ENCODE measurements around the gene LAMTOR5.

LAMTOR5 gene

GRCh38 chr1:110454328-110454727, 46.8 kb upstream of the LAMTOR5 start:
- ATAC-seq: no peak

GRCh38 chr1:110453829-110454228, 46.3 kb upstream of the LAMTOR5 start:
- no peak for ATAC-seq
- no peak for TF ChIP-seq ZC3H10 (CRISPR knock-in tag; IDR thresholded peaks at IDR 0.05)
- TF ChIP-seq CREB5 (CRISPR knock-in tag; IDR thresholded peaks at IDR 0.05; ENCODE audit: low read depth): no peak
- no peak for TF ChIP-seq TCF4 (CRISPR knock-in tag; IDR thresholded peaks at IDR 0.05; ENCODE audit: borderline replicate concordance)
- TF ChIP-seq ZNF70 (CRISPR knock-in tag; IDR thresholded peaks at IDR 0.05): no peak
- TF ChIP-seq GLIS3 (CRISPR knock-in tag; IDR thresholded peaks at IDR 0.05): no peak
- TF ChIP-seq POU6F1 (CRISPR knock-in tag; IDR thresholded peaks at IDR 0.05; ENCODE audit: borderline replicate concordance, low read depth): no peak

More at GRCh38 chr1:110454328-110454727, 46.8 kb upstream of the LAMTOR5 start:
- no peak for TF ChIP-seq TOX (CRISPR knock-in tag; IDR thresholded peaks at IDR 0.05; ENCODE audit: borderline replicate concordance)
- no peak for TF ChIP-seq ZNF8 (CRISPR knock-in tag; IDR thresholded peaks at IDR 0.05)
- no peak for TF ChIP-seq RARB (CRISPR knock-in tag; IDR thresholded peaks at IDR 0.05)
- no peak for TF ChIP-seq TCF4 (CRISPR knock-in tag; IDR thresholded peaks at IDR 0.05; ENCODE audit: borderline replicate concordance)
- TF ChIP-seq, protein P1, sequence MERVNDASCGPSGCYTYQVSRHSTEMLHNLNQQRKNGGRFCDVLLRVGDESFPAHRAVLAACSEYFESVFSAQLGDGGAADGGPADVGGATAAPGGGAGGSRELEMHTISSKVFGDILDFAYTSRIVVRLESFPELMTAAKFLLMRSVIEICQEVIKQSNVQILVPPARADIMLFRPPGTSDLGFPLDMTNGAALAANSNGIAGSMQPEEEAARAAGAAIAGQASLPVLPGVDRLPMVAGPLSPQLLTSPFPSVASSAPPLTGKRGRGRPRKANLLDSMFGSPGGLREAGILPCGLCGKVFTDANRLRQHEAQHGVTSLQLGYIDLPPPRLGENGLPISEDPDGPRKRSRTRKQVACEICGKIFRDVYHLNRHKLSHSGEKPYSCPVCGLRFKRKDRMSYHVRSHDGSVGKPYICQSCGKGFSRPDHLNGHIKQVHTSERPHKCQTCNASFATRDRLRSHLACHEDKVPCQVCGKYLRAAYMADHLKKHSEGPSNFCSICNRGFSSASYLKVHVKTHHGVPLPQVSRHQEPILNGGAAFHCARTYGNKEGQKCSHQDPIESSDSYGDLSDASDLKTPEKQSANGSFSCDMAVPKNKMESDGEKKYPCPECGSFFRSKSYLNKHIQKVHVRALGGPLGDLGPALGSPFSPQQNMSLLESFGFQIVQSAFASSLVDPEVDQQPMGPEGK (CRISPR knock-in tag; IDR thresholded peaks at IDR 0.05; ENCODE audit: borderline replicate concordance): no peak
- no peak for TF ChIP-seq BACH2 (CRISPR knock-in tag; IDR thresholded peaks at IDR 0.05; ENCODE audit: borderline replicate concordance)
- no peak for TF ChIP-seq CREB5 (CRISPR knock-in tag; IDR thresholded peaks at IDR 0.05; ENCODE audit: low read depth)
- no peak for TF ChIP-seq SNAI2 (CRISPR knock-in tag; IDR thresholded peaks at IDR 0.05)
- no peak for TF ChIP-seq CSDC2 (CRISPR knock-in tag; IDR thresholded peaks at IDR 0.05)
- TF ChIP-seq ZNF70 (CRISPR knock-in tag; IDR thresholded peaks at IDR 0.05): no peak
- no peak for TF ChIP-seq PPARA (CRISPR knock-in tag; IDR thresholded peaks at IDR 0.05; ENCODE audit: borderline replicate concordance)

GRCh38 chr1:110452330-110452729, 44.8 kb upstream of the LAMTOR5 start:
- no peak for ATAC-seq
- no peak for TF ChIP-seq TCF4 (CRISPR knock-in tag; IDR thresholded peaks at IDR 0.05; ENCODE audit: borderline replicate concordance)
- no peak for TF ChIP-seq RARB (CRISPR knock-in tag; IDR thresholded peaks at IDR 0.05)
- TF ChIP-seq CREB5 (CRISPR knock-in tag; IDR thresholded peaks at IDR 0.05; ENCODE audit: low read depth): no peak

DNA sequence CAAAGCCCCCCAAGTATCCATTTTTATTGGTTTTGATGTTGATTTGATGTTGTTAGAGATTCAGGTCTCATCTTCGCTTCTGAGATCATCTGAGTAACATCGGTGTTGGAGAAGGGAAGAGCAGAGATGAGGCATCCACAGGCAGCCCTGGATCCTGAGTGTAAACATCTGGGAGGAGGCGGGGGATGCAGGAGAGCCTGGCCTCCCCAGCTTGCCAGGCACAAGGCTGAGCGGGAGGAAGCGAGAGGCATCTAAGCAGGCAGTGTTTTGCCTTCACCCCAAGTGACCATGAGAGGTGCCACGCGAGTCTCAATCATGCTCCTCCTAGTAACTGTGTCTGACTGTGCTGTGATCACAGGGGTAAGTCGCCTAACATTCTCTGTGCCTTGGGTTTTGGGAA, 43.4 kb upstream of the LAMTOR5 start, which contains the start of gene PROK1:
PROK1 (plus strand) TSS at position 221 of the 400 bp plus-strand sequence; CDS start at position 289, 68 bp downstream.
- no peak for TF ChIP-seq ISL1 (CRISPR knock-in tag; IDR thresholded peaks at IDR 0.05)
- TF ChIP-seq GLIS3 (CRISPR knock-in tag; IDR thresholded peaks at IDR 0.05): no peak
- no peak for TF ChIP-seq TSHZ2 (CRISPR knock-in tag; IDR thresholded peaks at IDR 0.05)
- TF ChIP-seq ZC3H10 (CRISPR knock-in tag; IDR thresholded peaks at IDR 0.05): no peak
- TF ChIP-seq ZNF565 (CRISPR knock-in tag; conservative IDR thresholded peaks at IDR 0.05; ENCODE audit: low read depth): no peak
- no peak for TF ChIP-seq CSDC2 (CRISPR knock-in tag; IDR thresholded peaks at IDR 0.05)
- no peak for TF ChIP-seq TOX (CRISPR knock-in tag; IDR thresholded peaks at IDR 0.05; ENCODE audit: borderline replicate concordance)
- TF ChIP-seq ZFP3 (CRISPR knock-in tag; IDR thresholded peaks at IDR 0.05): no peak

More for the DNA sequence above, 43.4 kb upstream of the LAMTOR5 start, which contains the start of gene PROK1:
- ATAC-seq: no peak

Data from SK-N-SH treated with all-trans-retinoic acid at 6 μM for 48 hours (cell line).